Thymus (tissue), 11 donors: ENCODE results near the gene LTO1. TPM values are rescaled to one million over a fixed set of nuclear protein-coding genes. Genes with fewer than 3 reads are reported as not detected.
"Not testable (repeated sequence)": the region's sequence is repeated elsewhere in the genome, so short reads cannot be mapped to it uniquely, and the experiment has no call there.

Experiments
- DNase-seq, 9 donors: peaks; one replicate each; pipeline ENCODE4 v3.0.0-alpha.2; 2013; ENCODE audit warnings: low spot score in 9 of 9, low read depth in 6 of 9, missing footprints in 1 of 9
- H3K27ac ChIP-seq, 2 donors: one replicate each; pipeline ENCODE4 v1.5.1; 2013; ENCODE audit warnings: control low read depth in 1 of 2, low read depth in 1 of 2, low read length in 1 of 2, mild to moderate bottlenecking in 1 of 2, moderate library complexity in 1 of 2
- H3K27me3 ChIP-seq, 2 donors: one replicate each; pipeline ENCODE4 v1.5.1; 2013; ENCODE audit warnings: low read length in 1 of 2; ENCODE audit not compliant: control insufficient read depth in 2 of 2, insufficient read depth in 1 of 2
- H3K36me3 ChIP-seq, 2 donors: one replicate each; pipeline ENCODE4 v1.5.1; 2013; ENCODE audit warnings: low read length in 1 of 2, mild to moderate bottlenecking in 1 of 2, moderate library complexity in 1 of 2; ENCODE audit not compliant: control insufficient read depth in 2 of 2, insufficient read depth in 2 of 2
- H3K4me1 ChIP-seq, 2 donors: one replicate each; pipeline ENCODE4 v1.5.1; 2013; ENCODE audit warnings: low read length in 2 of 2; ENCODE audit not compliant: control insufficient read depth in 2 of 2, insufficient read depth in 2 of 2
- H3K4me3 ChIP-seq, 2 donors: one replicate each; pipeline ENCODE4 v1.5.1; 2013; ENCODE audit warnings: low read length in 2 of 2, control low read depth in 1 of 2, mild to moderate bottlenecking in 1 of 2
- H3K9me3 ChIP-seq, 2 donors: one replicate each; pipeline ENCODE4 v1.5.1; 2013; ENCODE audit warnings: low read length in 1 of 2, mild to moderate bottlenecking in 1 of 2; ENCODE audit not compliant: control insufficient read depth in 2 of 2, insufficient read depth in 1 of 2
- WGBS: extraction: QIAGEN DNeasy Blood & Tissue Kit; methylation state at CpG from one replicate; pipeline ENCODE4 v1.1.7; 2013; 5-methylcytosine and 5-hydroxymethylcytosine counted together
- polyA plus RNA-seq: library from polyadenylated mRNA; stranded (reverse); fragments of 200-250 nt; gene quantifications from one replicate; pipeline ENCODE4 v1.2.3, GENCODE V29; 2013
- total RNA-seq: library from RNA; stranded (reverse); fragments of 120-200 nt; gene quantifications from one replicate; pipeline ENCODE4 v1.2.4, GENCODE V29; 2013
- donor health status: healthy.

Gene LTO1
- total and polyA plus RNA-seq, 2 donors, result 11.8 to 29.3 TPM

GRCh38 chr11:69696749-69697468 is 21.8 kb upstream of the LTO1 start:
- Histone ChIP-seq H3K36me3 (no peaks in the 10 kb centered on the region), H3K4me3 (no peak overlapping the region), H3K27ac (no peak overlapping the region), H3K4me1 (peaks cover 0 to under 1% of the 10 kb centered on the region in 2 donors), H3K27me3 (peaks cover 22 to 58% of the 10 kb centered on the region in 2 donors), H3K9me3 (no peaks in the 10 kb centered on the region)
- DNase-seq, result no peak
- 79% methylated on average over 15 of the region's 15 CpGs for WGBS

GRCh38 chr11:69695995-69696394 is 20.8 kb upstream of the LTO1 start:
- peaks cover 13 to 51% of the 10 kb centered on the region in 2 donors for H3K27me3 ChIP-seq
- H3K9me3 ChIP-seq, H3K4me3 ChIP-seq, H3K4me1 ChIP-seq, DNase-seq, H3K36me3 ChIP-seq, H3K27ac ChIP-seq: not testable (repeated sequence)
- 93% methylated on average over 6 of the region's 6 CpGs for WGBS

- H3K9me3 ChIP-seq, result no peaks in the 10 kb centered on the region
- 88% methylated on average over 7 of the region's 7 CpGs for WGBS
- H3K4me3 ChIP-seq, result no peak overlapping the region
- H3K27ac ChIP-seq, result no peak overlapping the region
- no peaks in the 10 kb centered on the region for H3K36me3 ChIP-seq
- no peak for DNase-seq
- peaks cover 10 to 46% of the 10 kb centered on the region in 2 donors for H3K27me3 ChIP-seq
- no peaks in the 10 kb centered on the region for H3K4me1 ChIP-seq
These were observed 20.4 kb upstream of the LTO1 start for GRCh38 chr11:69695581-69695980.

GRCh38 chr11:69694781-69695180 is 19.6 kb upstream of the LTO1 start:
- no peaks in the 10 kb centered on the region for H3K4me1 ChIP-seq
- no peaks in the 10 kb centered on the region for H3K36me3 ChIP-seq
- no peaks in the 10 kb centered on the region for H3K9me3 ChIP-seq
- peaks cover 7 to 41% of the 10 kb centered on the region in 2 donors for H3K27me3 ChIP-seq
- no peak overlapping the region for H3K27ac ChIP-seq
- no peak for DNase-seq
- 87% methylated on average over 10 of the region's 10 CpGs for WGBS
- H3K4me3 ChIP-seq, result no peak overlapping the region

- no peak for DNase-seq
- H3K4me3 ChIP-seq, result no peak overlapping the region
- H3K9me3 ChIP-seq, result no peaks in the 10 kb centered on the region
- peaks cover 4 to 25% of the 10 kb centered on the region in 2 donors for H3K27me3 ChIP-seq
- no peaks in the 10 kb centered on the region for H3K4me1 ChIP-seq
- no peaks in the 10 kb centered on the region for H3K36me3 ChIP-seq
- H3K27ac ChIP-seq, result no peak overlapping the region
These were observed 17.3 kb upstream of the LTO1 start for GRCh38 chr11:69692422-69692821.

GRCh38 chr11:69691463-69691862 is 16.3 kb upstream of the LTO1 start:
- no peak overlapping the region for H3K27ac ChIP-seq
- no peaks in the 10 kb centered on the region for H3K9me3 ChIP-seq
- no peaks in the 10 kb centered on the region for H3K36me3 ChIP-seq
- WGBS, result 93% methylated on average over 2 of the region's 2 CpGs
- no peak for DNase-seq
- peaks cover 6 to 26% of the 10 kb centered on the region in 2 donors for H3K27me3 ChIP-seq
- H3K4me1 ChIP-seq, result no peaks in the 10 kb centered on the region
- no peak overlapping the region for H3K4me3 ChIP-seq

GRCh38 chr11:69689484-69690319 is 14.5 kb upstream of the LTO1 start:
- Histone ChIP-seq H3K27ac (no peak overlapping the region), H3K4me1 (no peaks in the 10 kb centered on the region), H3K27me3 (peaks cover 11 to 39% of the 10 kb centered on the region in 2 donors), H3K4me3 (no peak overlapping the region), H3K9me3 (no peaks in the 10 kb centered on the region), H3K36me3 (no peaks in the 10 kb centered on the region)
- 88% methylated on average over 5 of the region's 5 CpGs for WGBS
- no peak for DNase-seq

GRCh38 chr11:69687969-69688771 is 13.0 kb upstream of the LTO1 start:
- not testable (repeated sequence) for H3K27ac ChIP-seq, H3K36me3 ChIP-seq, H3K9me3 ChIP-seq, H3K4me1 ChIP-seq, DNase-seq, H3K4me3 ChIP-seq
- WGBS, result 66% methylated on average over 5 of the region's 5 CpGs
- peaks cover 11 to 43% of the 10 kb centered on the region in 2 donors for H3K27me3 ChIP-seq

GRCh38 chr11:69686856-69687255 is 11.7 kb upstream of the LTO1 start:
- Histone ChIP-seq H3K4me1 (no peaks in the 10 kb centered on the region), H3K27me3 (peaks cover 11 to 45% of the 10 kb centered on the region in 2 donors), H3K4me3 (no peak overlapping the region), H3K27ac (no peak overlapping the region), H3K9me3 (no peaks in the 10 kb centered on the region), H3K36me3 (no peaks in the 10 kb centered on the region)
- 95% methylated on average over 8 of the region's 8 CpGs for WGBS
- DNase-seq, result no peak
